ENCODE measurements around the gene KIF3A.
"Not testable (repeated sequence)": the region's sequence is repeated elsewhere in the genome, so short reads cannot be mapped to it uniquely, and the experiment has no call there.

Gene KIF3A

GRCh38 chr5:132714456-132715307 lies 22.7 kb downstream of the KIF3A start:
- Histone ChIP-seq H2AFZ (ENCODE audit: low read depth, low read length) (no peak overlapping the region), H3K4me3 (ENCODE audit: low read length) (no peak overlapping the region)

DNA sequence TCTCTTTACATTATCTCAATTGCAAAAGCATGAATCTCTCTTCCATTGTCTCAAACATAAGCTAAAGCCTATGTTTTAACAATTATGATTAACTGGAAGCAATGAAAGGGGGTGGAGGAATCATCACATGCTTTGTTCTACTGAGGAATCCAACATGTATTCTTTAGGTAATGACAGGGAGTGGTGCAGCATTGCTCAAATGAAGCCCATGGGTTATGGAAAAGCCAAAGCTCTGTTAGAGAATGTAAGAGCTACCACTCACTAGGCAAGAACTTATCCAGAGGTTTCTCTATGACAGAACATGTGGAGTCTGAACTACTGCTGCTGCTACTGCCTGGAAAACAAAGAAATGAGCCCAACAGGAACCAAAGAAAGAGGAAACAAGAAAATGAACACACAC lies 28.7 kb downstream of the KIF3A start:
- H2AFZ ChIP-seq (ENCODE audit: low read depth, low read length), result no peak overlapping the region
- H3K36me3 ChIP-seq (ENCODE audit: insufficient read depth, low read length), result peaks cover 9% of the 10 kb centered on the region
- H3K4me1 ChIP-seq (ENCODE audit: insufficient read depth, low read length), result no peaks in the 10 kb centered on the region
- no peak overlapping the region for H3K4me3 ChIP-seq (ENCODE audit: low read length)
- H3K9me3 ChIP-seq (ENCODE audit: low read length), result no peaks in the 10 kb centered on the region
- no peaks in the 10 kb centered on the region for H3K27me3 ChIP-seq (ENCODE audit: insufficient read depth, low read length)

More at GRCh38 chr5:132714456-132715307, 22.7 kb downstream of the KIF3A start:
- H3K27me3 ChIP-seq (ENCODE audit: insufficient read depth, low read length), result no peaks in the 10 kb centered on the region
- peaks cover 18% of the 10 kb centered on the region for H3K36me3 ChIP-seq (ENCODE audit: insufficient read depth, low read length)
- H3K9me3 ChIP-seq (ENCODE audit: low read length), result no peaks in the 10 kb centered on the region
- H3K4me1 ChIP-seq (ENCODE audit: insufficient read depth, low read length), result no peaks in the 10 kb centered on the region

- no peaks in the 10 kb centered on the region for H3K27me3 ChIP-seq (ENCODE audit: insufficient read depth, low read length)
- H3K4me3 ChIP-seq (ENCODE audit: low read length), result no peak overlapping the region
- H3K4me1 ChIP-seq (ENCODE audit: insufficient read depth, low read length), result no peaks in the 10 kb centered on the region
- H2AFZ ChIP-seq (ENCODE audit: low read depth, low read length), result no peak overlapping the region
- H3K36me3 ChIP-seq (ENCODE audit: insufficient read depth, low read length), result peaks cover 34% of the 10 kb centered on the region
- H3K9me3 ChIP-seq (ENCODE audit: low read length), result no peaks in the 10 kb centered on the region
These were observed 32.5 kb downstream of the KIF3A start for GRCh38 chr5:132704875-132705274.

- no peaks in the 10 kb centered on the region for H3K4me1 ChIP-seq (ENCODE audit: insufficient read depth, low read length)
- no peaks in the 10 kb centered on the region for H3K27me3 ChIP-seq (ENCODE audit: insufficient read depth, low read length)
These were observed 41.4 kb downstream of the KIF3A start for GRCh38 chr5:132695956-132696355.

GRCh38 chr5:132692632-132692967 lies 44.7 kb downstream of the KIF3A start:
- peaks cover 8% of the 10 kb centered on the region for H3K36me3 ChIP-seq (ENCODE audit: insufficient read depth, low read length)

More at GRCh38 chr5:132695956-132696355, 41.4 kb downstream of the KIF3A start:
- H3K36me3 ChIP-seq (ENCODE audit: insufficient read depth, low read length), result peaks cover 28% of the 10 kb centered on the region
- no peak overlapping the region for H3K4me3 ChIP-seq (ENCODE audit: low read length)
- no peak overlapping the region for H2AFZ ChIP-seq (ENCODE audit: low read depth, low read length)
- no peaks in the 10 kb centered on the region for H3K9me3 ChIP-seq (ENCODE audit: low read length)

DNA sequence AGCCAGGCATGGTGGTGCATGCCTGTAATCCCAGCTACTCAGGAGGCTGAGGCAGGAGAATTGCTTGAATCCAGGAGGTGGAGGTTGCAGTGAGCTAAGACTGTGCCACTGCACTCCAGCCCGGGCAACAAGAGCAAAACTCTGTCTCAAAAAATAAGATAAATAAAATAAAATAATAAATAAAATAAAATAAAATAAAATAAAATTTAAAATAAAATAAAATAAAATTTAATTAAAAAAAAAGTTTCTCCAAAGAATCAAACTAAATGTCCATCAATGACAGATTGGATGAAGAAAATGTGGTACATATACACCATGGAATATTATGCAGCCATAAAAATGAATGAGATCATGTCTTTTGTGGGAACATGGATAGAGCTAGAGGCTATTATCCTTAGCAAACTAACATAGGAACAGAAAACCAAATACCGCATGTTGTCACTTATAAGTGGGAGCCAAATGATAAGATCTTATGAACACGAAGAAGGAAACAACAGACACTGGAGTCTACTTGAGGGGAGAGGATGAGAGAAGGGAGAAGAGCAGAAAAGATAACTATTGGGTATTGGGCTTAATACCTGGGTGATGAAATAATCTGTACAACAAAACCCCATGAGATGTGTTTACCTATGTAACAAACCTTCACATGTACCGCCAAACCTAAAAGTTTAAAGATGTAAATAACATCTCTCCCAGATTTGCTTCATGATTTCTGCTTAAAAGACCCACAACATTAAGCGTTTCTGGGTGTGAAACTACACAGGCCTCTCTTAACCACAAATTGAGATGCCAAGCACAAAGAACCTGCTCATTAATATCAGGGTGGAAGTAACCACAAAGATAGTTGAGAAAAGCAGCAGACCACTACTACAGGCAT lies 45.4 kb downstream of the KIF3A start:
- not testable (repeated sequence) for H3K36me3 ChIP-seq (ENCODE audit: insufficient read depth, low read length); H2AFZ ChIP-seq (ENCODE audit: low read depth, low read length); H3K4me3 ChIP-seq (ENCODE audit: low read length); H3K9me3 ChIP-seq (ENCODE audit: low read length); H3K27me3 ChIP-seq (ENCODE audit: insufficient read depth, low read length); H3K4me1 ChIP-seq (ENCODE audit: insufficient read depth, low read length)

More at GRCh38 chr5:132692632-132692967, 44.7 kb downstream of the KIF3A start:
- Histone ChIP-seq H2AFZ (ENCODE audit: low read depth, low read length) (no peak overlapping the region), H3K4me1 (ENCODE audit: insufficient read depth, low read length) (no peaks in the 10 kb centered on the region), H3K27me3 (ENCODE audit: insufficient read depth, low read length) (no peaks in the 10 kb centered on the region), H3K4me3 (ENCODE audit: low read length) (no peak overlapping the region), H3K9me3 (ENCODE audit: low read length) (no peaks in the 10 kb centered on the region)

DNA sequence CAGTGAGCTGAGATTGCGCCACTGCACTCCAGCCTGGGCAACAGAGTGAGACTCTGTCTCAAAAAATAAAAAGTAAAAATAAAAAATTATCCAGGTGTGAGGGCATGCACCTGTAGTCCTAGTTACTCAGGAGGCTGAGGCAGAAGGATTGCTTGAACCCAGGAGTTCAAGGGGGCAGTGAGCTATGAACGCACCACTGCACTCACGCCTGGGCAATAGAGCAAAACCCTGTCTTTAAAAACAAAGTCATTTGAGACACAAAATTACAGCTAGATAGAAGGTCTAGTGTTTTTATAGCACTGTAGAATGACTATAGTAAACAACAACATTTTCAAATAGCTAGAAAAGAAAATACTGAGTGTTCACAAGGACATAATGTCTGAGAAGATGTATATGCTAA lies 47.2 kb downstream of the KIF3A start:
- H3K4me3 ChIP-seq (ENCODE audit: low read length), result no peak overlapping the region
- H3K27me3 ChIP-seq (ENCODE audit: insufficient read depth, low read length), result no peaks in the 10 kb centered on the region
- peaks cover 5% of the 10 kb centered on the region for H3K36me3 ChIP-seq (ENCODE audit: insufficient read depth, low read length)
- no peak overlapping the region for H2AFZ ChIP-seq (ENCODE audit: low read depth, low read length)
- H3K4me1 ChIP-seq (ENCODE audit: insufficient read depth, low read length), result no peaks in the 10 kb centered on the region
- no peaks in the 10 kb centered on the region for H3K9me3 ChIP-seq (ENCODE audit: low read length)

DNA sequence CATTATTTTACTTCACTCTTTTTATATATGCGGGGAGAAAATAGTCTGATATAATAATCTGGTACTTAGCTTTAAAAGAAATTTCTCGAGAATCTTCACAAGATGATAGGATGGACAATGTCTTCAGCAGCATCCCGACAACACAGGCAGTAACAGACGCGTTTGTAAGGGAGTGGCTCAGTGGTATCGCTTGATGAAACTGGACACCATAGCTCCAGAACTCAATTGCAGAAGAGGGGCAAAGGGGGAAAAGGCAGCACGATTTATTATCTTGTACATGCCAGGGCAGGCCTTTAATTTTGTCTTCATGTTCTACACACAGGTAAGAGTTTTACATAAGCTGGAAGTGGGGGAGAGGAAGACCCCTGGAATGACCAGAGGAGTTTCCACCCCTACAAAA lies 47.8 kb downstream of the KIF3A start:
- H3K27me3 ChIP-seq (ENCODE audit: insufficient read depth, low read length), result no peaks in the 10 kb centered on the region
- no peak overlapping the region for H3K4me3 ChIP-seq (ENCODE audit: low read length)
- no peaks in the 10 kb centered on the region for H3K4me1 ChIP-seq (ENCODE audit: insufficient read depth, low read length)
- H3K36me3 ChIP-seq (ENCODE audit: insufficient read depth, low read length), result peaks cover 5% of the 10 kb centered on the region
- H2AFZ ChIP-seq (ENCODE audit: low read depth, low read length), result no peak overlapping the region
- no peaks in the 10 kb centered on the region for H3K9me3 ChIP-seq (ENCODE audit: low read length)

DNA sequence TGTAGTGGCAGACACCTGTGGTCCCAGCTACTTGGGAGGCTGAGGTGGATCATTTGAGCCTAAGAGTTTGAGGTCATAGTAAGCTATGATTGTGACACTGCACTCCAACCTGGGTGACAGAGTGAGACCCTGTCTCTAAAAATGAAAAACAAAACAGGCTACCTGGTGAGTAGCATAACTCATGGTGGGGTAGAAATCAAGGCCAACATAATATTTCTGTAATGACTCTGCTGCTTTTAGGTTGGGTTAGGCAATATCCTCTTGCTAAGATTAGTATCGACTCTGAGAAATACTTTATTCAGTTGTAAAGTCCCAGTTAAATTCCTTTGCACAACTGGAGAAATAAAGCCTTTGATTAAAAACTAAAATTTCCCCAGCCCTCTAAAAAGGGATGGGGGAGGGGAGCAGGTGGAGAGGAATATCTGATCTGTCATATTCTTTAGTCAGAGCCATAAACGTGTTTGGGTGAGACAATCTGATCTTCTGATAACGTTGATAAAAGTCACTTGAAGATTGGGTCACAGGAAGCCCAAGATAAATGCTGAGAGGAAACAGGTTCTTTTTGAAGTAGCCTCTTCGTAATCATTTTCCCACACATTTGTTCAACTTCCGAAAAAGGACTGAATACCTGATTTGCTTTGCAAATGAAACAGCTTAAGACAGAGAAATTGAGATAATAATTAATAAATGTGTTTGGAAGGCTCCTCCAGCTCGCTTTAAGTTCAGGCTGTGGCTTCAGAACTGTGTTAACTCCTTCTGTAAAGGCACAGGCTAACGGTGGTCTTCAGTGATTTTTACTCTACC lies 48.6 kb downstream of the KIF3A start:
- no peak overlapping the region for H3K4me3 ChIP-seq (ENCODE audit: low read length)
- no peaks in the 10 kb centered on the region for H3K9me3 ChIP-seq (ENCODE audit: low read length)
- no peaks in the 10 kb centered on the region for H3K27me3 ChIP-seq (ENCODE audit: insufficient read depth, low read length)
- no peaks in the 10 kb centered on the region for H3K4me1 ChIP-seq (ENCODE audit: insufficient read depth, low read length)
- H2AFZ ChIP-seq (ENCODE audit: low read depth, low read length), result no peak overlapping the region
- H3K36me3 ChIP-seq (ENCODE audit: insufficient read depth, low read length), result peaks cover 5% of the 10 kb centered on the region

DNA sequence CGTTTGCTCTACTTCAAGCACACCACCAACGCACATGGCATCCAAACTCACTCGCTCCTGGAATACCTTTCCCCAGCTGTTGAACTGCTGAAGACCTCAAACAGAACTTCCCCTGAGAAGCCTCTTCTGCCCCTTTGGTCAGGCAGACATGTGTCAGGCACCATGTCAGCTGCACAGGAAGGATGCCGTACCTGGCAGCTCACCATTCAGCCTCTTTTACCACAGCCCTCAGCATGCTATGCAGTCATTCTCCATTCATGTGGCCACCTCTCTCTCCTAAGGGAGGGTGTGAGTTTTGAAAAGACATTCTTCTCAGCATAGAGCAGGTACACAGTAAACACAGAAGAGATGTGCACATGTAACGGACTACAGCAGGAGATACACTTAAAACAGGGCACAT lies 49.4 kb downstream of the KIF3A start:
- no peak overlapping the region for H2AFZ ChIP-seq (ENCODE audit: low read depth, low read length)

DNA sequence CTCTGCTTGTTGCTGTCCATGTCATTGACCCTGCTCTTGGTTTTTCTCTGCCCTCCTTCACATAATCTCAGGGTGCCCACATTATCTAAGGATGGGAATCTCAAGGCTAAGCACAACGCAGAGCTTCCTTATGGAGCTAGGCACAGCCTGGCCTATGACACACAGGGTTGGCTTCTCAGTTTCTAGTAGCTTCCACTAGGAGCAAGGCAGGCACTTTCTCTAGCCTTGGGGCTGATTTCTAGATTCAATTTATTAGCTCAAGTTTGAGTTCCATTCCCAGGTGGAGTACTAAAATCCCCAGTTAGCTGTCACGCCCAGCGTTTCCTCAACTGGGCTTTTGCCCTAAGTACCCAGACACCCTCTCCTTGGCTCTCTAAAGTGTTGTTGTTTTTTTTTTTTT lies 51.2 kb downstream of the KIF3A start:
- no peaks in the 10 kb centered on the region for H3K9me3 ChIP-seq (ENCODE audit: low read length)
- no peaks in the 10 kb centered on the region for H3K27me3 ChIP-seq (ENCODE audit: insufficient read depth, low read length)
- no peak overlapping the region for H2AFZ ChIP-seq (ENCODE audit: low read depth, low read length)

More for the DNA sequence above, 49.4 kb downstream of the KIF3A start:
- peaks cover 3% of the 10 kb centered on the region for H3K36me3 ChIP-seq (ENCODE audit: insufficient read depth, low read length)
- H3K4me3 ChIP-seq (ENCODE audit: low read length), result no peak overlapping the region
- H3K9me3 ChIP-seq (ENCODE audit: low read length), result no peaks in the 10 kb centered on the region
- H3K27me3 ChIP-seq (ENCODE audit: insufficient read depth, low read length), result no peaks in the 10 kb centered on the region
- H3K4me1 ChIP-seq (ENCODE audit: insufficient read depth, low read length), result no peaks in the 10 kb centered on the region

GRCh38 chr5:132684922-132685720 lies 52.2 kb downstream of the KIF3A start:
- H3K27me3 ChIP-seq (ENCODE audit: insufficient read depth, low read length), result no peaks in the 10 kb centered on the region
- H3K4me1 ChIP-seq (ENCODE audit: insufficient read depth, low read length), result no peaks in the 10 kb centered on the region
- H3K36me3 ChIP-seq (ENCODE audit: insufficient read depth, low read length), result no peaks in the 10 kb centered on the region
- no peak overlapping the region for H3K4me3 ChIP-seq (ENCODE audit: low read length)
- H3K9me3 ChIP-seq (ENCODE audit: low read length), result no peaks in the 10 kb centered on the region
- no peak overlapping the region for H2AFZ ChIP-seq (ENCODE audit: low read depth, low read length)

More for the DNA sequence above, 51.2 kb downstream of the KIF3A start:
- no peaks in the 10 kb centered on the region for H3K4me1 ChIP-seq (ENCODE audit: insufficient read depth, low read length)
- H3K4me3 ChIP-seq (ENCODE audit: low read length), result no peak overlapping the region
- H3K36me3 ChIP-seq (ENCODE audit: insufficient read depth, low read length), result no peaks in the 10 kb centered on the region
